ENCODE measurements around the gene ADIPOQ. TPM values are rescaled to one million over a fixed set of nuclear protein-coding genes. Genes with fewer than 3 reads are reported as not detected.

ADIPOQ gene
- total and polyA plus RNA-seq, 2 donors: 1.4 to 18.7 TPM

Other genes starting within 250 kb of the ADIPOQ start
- gene AHSG, start 229.7 kb upstream of the ADIPOQ start, total RNA-seq: 0.26 TPM
- 0.71 TPM for gene AHSG, start 229.7 kb upstream of the ADIPOQ start, polyA plus RNA-seq
- gene FETUB, start 202.3 kb upstream of the ADIPOQ start, total RNA-seq: not detected
- gene FETUB, start 202.3 kb upstream of the ADIPOQ start, polyA plus RNA-seq: not detected
- gene HRG, start 176.7 kb upstream of the ADIPOQ start, total RNA-seq: not detected
- 0.46 TPM for gene HRG, start 176.7 kb upstream of the ADIPOQ start, polyA plus RNA-seq
- gene KNG1, start 125.4 kb upstream of the ADIPOQ start, total RNA-seq: not detected
- 0.37 TPM for gene KNG1, start 125.4 kb upstream of the ADIPOQ start, polyA plus RNA-seq
- 727 TPM for gene EIF4A2, start 59.1 kb upstream of the ADIPOQ start, total RNA-seq
- gene EIF4A2, start 59.1 kb upstream of the ADIPOQ start, polyA plus RNA-seq: 528 TPM
- gene RFC4, start 36.2 kb upstream of the ADIPOQ start, total RNA-seq: 27.1 TPM
- 16.7 TPM for gene RFC4, start 36.2 kb upstream of the ADIPOQ start, polyA plus RNA-seq
- 27.1 TPM for gene ST6GAL1, start 87.8 kb downstream of the ADIPOQ start, total RNA-seq
- gene ST6GAL1, start 87.8 kb downstream of the ADIPOQ start, polyA plus RNA-seq: 19.9 TPM

Measured in urinary bladder (tissue), 2 donors.